HG02610 (cell line): ENCODE measurements around the gene EOLA2.
"Not testable (repeated sequence)": the region's sequence is repeated elsewhere in the genome, so short reads cannot be mapped to it uniquely, and the experiment has no call there.

ENCODE experiments used
- ATAC-seq: cut with Tn5 transposase; IDR thresholded peaks from one replicate; pipeline ENCODE4 v1.9.1; 2021; ENCODE audit warnings: mild to moderate bottlenecking, moderate library complexity; ENCODE audit not compliant: unreplicated experiment

The EOLA2 gene

GRCh38 chrX:149938427-149938880 is at the start of gene EOLA2:
Gene EOLA2 (minus strand): TSS chrX:149938491. CDS start chrX:149933874, 4,617 bp downstream.
- peak; percentile 72 for ATAC-seq

DNA sequence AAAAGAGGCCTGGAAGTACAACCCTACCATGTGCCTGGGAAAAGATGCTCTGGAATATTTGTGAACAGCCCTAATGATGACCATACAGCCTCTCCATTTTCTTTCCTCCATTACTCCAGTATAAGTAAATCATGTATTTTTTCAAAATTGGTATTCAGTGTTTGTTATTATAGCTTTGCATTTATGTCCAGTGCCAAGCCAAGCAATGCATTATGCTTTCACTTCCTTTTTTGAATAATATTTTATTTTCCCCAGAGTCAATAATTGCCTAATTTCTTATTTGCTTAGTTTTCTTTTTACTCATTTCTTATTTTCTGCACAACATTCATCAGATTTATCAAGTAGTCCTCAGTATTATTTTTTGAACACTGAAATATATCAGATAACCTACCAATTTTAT is 49.3 kb upstream of the EOLA2 start:
- no peak for ATAC-seq

GRCh38 chrX:149984411-149984810 is 46.1 kb upstream of the EOLA2 start:
- ATAC-seq: no peak

DNA sequence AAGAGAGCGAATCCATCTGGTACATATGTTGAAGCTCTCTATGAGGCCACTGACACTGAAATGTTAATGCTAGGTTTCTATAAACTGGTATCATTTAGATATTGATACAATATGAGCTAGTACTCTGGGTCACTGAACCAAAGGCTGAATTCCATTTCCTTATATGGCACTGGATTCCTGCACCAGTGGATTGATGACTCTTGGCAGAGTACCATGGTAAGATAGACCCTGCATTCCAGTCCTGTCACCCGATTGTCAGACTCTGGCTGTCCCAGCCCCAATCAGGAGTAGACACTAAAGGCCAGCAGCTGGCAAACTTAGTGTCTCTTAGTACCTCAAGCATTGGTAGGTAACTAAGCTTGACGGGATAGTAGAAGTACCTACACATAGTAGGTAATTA is 44.0 kb upstream of the EOLA2 start:
- ATAC-seq: no peak

GRCh38 chrX:149979126-149979644 is 40.9 kb upstream of the EOLA2 start:
- ATAC-seq: no peak

DNA sequence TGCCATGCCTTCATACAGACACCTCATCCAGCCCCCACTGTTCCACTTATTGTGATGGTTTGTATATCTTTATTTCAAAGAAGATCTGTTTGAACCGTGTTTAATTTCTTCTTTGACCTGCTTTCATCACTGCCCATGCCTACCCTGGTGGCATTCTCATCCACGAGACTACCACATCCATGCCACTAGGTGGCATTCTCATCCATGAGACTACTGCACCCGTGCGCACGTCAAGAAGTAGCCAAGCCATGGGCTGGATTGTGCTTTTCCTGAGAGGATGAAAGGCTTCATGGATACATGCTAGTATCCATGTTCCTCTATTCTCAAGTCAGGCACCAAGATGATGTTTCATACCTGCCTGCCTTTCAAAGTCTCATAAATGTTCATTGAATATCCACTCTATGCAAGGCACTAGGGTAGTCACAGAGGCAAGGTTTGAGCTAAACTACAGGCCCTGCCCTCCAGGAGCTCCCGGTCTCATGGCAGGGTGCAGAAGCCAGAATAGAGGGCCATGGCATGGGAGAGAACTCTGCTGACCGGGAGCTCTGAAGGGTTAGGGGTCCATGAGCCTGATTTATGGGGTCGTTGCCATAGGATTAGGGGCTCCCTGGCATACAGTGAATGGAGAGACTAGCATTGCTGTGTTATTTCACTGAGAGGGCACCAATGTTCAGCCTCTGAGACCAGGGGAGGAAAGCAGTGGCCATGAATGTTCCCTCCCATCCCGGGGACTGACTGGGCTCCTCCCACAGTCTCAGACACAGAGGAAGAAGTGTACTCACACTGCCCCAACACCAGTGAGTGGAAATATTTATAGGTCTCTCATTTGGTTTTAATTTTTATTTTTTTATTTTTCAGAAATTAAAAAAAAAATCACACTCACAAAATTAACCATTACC is 24.8 kb upstream of the EOLA2 start:
- peak; percentile 51 for ATAC-seq

DNA sequence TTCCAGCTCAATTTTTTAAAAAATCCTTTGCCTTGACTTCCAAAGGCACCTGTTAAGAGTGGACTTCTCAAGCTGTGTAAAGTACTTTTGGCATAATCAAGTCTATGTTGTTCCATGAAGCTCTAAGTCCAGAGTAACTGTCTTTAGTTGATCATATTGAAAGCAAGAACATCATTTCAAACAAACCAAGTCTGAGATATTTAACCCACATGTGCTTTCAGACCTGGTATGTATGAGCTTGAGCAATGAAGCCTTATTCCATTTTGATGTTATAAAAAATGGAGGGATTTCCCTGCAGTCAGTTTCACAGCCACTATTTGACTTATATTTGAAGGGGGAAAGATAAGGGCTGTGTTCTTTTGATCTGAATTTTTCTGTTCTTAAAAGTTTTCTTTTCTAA is 23.7 kb upstream of the EOLA2 start:
- no peak for ATAC-seq

DNA sequence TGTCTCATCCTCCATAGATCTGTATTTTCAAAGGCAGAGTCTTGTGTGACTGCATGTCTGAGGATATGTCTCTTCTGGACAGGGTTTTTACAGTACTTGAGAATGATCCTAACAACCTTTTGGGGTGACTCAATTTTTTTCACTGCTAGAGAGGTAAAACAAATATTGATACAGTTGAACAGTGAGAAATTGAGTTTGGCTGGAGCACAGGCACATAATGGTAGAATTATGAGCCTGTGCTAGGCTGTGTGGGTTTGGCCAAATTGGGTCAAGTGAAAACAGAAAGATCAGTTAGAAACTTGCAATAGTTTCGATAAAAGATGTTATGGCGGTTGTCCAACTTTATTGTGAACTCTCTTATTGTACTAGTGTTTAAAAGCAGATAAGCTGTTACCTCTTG is 23.3 kb upstream of the EOLA2 start:
- ATAC-seq: no peak

GRCh38 chrX:149950681-149951080 is 12.4 kb upstream of the EOLA2 start:
- no peak for ATAC-seq

DNA sequence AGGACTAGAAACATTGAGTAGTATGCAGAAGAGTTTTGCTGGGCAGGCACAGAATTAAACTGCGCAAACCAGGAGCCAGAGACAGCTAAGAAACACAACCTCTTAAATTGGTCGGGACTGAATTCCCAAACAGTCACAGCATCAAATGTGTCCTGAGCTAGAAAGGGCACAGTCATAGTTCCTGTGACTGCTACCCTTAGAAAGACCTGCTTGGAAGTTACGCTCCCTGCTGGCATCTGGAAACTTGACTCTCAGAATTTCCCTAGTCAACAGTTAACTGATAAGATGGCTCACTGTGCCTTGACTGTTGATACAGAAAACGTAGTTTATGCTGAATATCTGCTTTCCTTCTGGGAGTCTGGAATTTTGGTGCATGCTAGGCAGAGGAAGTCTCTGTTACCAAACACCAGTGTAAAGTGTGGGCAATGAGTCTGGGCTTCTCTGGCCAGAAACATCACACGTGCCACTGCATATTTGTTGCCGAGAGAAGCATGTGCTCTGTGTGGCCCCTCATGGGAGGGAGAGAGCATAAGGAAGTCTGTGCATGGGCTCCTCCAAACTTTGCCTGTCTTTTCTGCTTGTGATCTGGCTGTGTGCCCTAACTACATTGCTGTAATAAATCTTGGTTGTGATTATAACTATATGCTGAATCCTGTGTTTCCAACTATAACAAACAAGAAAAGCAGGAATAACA is 11.6 kb upstream of the EOLA2 start:
- no peak for ATAC-seq

- ATAC-seq: no peak
Observed at GRCh38 chrX:149948016-149948415, 9.7 kb upstream of the EOLA2 start.

DNA sequence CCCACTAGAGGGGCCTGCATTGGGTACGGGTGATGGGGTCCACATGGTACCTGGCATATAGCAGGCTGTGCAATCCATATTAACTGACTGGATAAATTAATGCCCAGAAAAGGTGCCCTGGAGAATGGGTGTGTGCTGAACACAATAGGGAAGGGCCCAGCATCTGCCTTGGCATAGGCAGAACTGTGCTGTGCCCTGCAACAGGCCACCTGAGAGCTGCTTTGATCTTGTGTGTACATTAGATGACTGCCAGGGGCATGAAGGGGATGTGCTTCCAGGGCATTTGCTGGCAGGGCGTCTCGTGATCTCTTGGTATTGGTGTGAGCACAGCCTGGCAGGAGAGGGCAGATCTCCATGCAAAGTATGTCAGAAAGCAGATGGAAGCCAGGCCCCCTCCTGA is 8.6 kb upstream of the EOLA2 start:
- ATAC-seq: not testable (repeated sequence)

DNA sequence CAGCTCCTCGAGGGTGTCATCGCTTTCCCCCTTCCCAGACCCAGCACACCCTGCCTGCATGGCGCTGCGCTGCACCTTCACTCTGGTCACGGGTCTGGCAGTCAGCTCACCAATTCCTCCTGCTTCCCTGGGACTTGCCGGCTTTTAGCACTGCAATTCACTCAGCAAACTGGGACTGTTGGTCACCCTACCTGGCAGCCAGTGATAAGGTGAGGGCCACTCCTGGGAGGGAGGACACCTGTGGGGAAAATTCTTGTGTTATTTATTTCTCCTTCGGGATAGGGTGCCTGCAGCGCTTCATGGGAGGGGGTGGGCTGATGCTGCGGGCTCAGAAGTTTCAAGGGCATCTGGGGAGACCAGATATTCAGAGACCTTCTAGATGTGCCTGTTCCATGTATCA is 7.5 kb upstream of the EOLA2 start:
- not testable (repeated sequence) for ATAC-seq

- not testable (repeated sequence) for ATAC-seq
Observed at GRCh38 chrX:149945087-149945670, 6.9 kb upstream of the EOLA2 start.

DNA sequence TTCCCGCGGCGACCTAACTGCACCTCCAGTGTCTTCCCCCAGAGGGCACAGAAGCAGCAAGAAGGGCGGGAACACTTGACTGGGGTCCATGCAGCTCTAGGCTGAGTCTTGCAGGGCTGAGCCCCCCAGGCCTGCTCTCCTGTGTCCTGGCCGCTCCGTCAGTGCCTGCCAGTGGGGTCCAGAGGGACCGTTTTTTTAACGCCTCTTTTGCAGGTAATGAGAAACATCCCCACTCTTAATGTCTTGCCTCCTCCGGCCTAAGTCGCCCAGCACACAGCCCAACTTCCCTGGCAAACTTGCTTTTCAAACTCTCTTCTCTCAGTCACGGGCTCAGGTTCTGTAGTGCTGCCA is 2.4 kb upstream of the EOLA2 start:
- not testable (repeated sequence) for ATAC-seq

DNA sequence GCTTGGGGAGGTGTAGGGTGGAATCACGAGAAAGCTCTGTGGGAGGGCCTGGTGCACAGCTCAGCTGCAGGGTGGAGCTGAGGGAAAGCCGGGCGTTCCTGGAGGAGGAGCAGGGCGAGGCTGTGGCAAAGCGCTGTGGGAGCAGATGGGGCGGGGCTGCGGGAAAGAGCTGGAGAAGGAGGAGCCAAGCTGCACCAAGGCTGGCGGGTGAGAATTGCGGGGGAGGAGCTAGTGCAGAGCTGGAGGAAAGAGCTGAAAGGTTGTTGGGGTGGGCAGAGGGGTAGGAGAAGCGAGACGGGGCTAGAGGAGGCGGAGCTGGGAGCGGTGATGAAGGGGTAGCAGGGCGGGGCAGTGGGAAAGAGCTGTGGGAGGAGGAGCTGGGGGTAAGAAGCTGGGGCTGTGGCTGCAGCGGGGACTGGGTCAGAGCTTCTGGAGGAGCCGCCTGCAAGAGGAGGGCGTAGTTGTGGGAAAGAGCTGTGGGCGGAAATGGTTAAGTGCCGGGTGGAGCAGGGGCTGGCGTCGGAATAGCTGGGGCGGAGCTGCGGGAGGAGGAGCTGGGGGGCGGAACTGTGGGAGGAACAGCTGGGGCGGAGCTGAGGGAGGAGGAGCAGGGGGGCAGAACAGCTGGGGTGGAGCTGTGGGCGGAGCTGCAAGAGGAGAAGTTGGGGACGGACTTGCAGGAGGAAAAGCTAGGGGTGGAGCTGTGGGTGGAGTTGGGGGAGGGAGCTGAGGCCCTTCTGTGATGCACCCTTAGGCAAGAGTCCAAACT is 1.8 kb upstream of the EOLA2 start:
- peak; percentile 44 for ATAC-seq

DNA sequence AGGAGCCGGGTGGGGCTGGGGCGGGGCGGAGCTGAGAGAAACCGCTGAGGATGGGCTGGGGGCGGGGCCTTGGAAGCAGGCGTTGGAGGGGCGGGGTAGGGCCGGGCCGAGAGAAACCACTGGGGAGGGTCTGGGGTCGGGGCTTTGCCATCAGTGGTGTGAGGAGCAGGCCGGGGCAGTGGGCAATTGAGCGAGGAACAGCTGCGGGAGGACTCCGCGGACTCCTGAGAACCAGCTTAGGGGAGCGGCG is 1.3 kb upstream of the EOLA2 start:
- peak; percentile 7 for ATAC-seq

- peak; percentile 7 for ATAC-seq
Observed at GRCh38 chrX:149938881-149939654, 777 bp upstream of the EOLA2 start.

DNA sequence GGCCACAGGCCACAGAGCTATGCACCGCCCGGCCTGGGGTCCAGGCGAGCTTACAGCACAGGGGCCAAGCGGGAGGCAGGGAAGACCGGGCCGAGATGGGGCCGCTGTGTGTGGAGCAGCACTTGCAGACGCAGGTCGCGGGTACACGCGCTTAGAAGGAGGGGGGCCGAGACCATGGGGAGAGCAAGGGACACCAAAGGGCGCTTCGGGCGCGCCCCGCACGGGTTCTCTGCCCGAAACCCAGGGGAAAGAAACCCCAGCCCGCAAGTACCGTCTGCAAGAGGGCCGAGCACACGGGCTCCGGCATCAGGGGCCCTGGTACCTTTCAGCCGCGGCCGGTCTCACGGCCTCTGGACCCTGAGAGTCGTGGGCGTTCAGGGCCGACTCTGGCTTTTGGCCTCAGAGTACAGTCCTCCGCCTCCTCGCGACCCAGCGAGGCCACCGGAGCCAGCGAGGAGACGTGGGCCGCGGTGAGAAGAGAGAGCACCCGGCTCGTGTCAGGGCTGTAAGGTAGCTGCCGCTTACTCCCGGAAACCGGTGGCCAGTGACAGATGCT is 342 bp downstream of the EOLA2 start:
- no peak for ATAC-seq

GRCh38 chrX:149937328-149937727 is 963 bp downstream of the EOLA2 start:
- ATAC-seq: not testable (repeated sequence)
